ENCODE measurements around the gene TAS2R38.

DNA sequence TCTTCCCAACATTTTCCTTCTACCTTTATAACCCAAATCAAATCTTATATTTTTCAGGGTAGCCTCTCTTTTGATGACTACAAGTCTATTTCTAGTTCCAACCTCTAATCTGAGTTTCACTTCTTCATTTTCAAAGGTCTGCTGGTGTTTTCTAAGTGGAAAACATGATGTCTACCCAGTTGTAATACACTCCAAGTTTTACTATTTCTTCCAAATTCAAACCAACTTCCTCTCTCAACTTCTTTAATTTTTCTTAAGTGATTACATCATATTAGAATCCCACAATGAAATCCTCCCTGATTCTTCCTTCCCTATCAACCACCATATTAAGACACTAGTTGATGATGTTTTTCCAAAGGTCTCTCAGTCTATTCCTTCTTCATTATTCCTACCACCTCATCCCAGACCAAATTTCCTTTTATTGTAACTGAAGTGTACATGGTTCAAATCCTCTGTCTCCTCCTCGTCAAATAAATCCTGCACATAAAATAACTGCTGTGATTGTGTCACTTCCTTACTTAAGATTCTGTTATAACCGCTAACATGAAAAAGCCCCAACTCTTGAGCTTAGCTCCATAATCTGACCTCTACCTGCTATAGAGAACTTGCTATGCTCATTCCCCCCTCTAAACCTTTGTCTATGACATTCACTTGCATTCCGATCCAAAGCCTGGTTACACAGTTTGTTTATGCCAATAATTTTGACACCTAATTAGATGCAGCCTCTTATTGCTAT, 12.7 kb downstream of the TAS2R38 start:
- TF ChIP-seq, protein P1, sequence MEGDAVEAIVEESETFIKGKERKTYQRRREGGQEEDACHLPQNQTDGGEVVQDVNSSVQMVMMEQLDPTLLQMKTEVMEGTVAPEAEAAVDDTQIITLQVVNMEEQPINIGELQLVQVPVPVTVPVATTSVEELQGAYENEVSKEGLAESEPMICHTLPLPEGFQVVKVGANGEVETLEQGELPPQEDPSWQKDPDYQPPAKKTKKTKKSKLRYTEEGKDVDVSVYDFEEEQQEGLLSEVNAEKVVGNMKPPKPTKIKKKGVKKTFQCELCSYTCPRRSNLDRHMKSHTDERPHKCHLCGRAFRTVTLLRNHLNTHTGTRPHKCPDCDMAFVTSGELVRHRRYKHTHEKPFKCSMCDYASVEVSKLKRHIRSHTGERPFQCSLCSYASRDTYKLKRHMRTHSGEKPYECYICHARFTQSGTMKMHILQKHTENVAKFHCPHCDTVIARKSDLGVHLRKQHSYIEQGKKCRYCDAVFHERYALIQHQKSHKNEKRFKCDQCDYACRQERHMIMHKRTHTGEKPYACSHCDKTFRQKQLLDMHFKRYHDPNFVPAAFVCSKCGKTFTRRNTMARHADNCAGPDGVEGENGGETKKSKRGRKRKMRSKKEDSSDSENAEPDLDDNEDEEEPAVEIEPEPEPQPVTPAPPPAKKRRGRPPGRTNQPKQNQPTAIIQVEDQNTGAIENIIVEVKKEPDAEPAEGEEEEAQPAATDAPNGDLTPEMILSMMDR (IDR thresholded peaks at IDR 0.05): no peak
- no peak for TF ChIP-seq POLR2A (IDR thresholded peaks at IDR 0.05)
